Gastrocnemius medialis (tissue), 4 donors: ENCODE data around the gene TEK.

Experiments
- CTCF ChIP-seq, 5 experiments: fragments of 450-650 bp in 3 of 5; fragments of 200-600 bp in 2 of 5; sonication (generic) in 2 of 5; IDR thresholded peaks in 4 of 5; conservative IDR thresholded peaks in 1 of 5; 1 replicate in 4 of 5; 2 replicates in 1 of 5; pipeline ENCODE4 v1.5.1; 2016 to 2019; ENCODE audit warnings: antibody characterized with exemption in 5 of 5, mild to moderate bottlenecking in 3 of 5, moderate library complexity in 3 of 5
- POLR2A ChIP-seq, 2 donors: fragments of 450-650 bp; IDR thresholded peaks; one replicate each; pipeline ENCODE4 v1.6.1; 2017; ENCODE audit warnings: antibody characterized with exemption in 2 of 2, mild to moderate bottlenecking in 2 of 2, moderate library complexity in 2 of 2

GRCh38 chr9:27196383-27196782 is 87.4 kb downstream of the TEK start:
- no peak for TF ChIP-seq CTCF (IDR thresholded peaks at IDR 0.05 in 4 of 5, conservative IDR thresholded peaks at IDR 0.05 in 1 of 5)
- TF ChIP-seq POLR2A (IDR thresholded peaks at IDR 0.05), result no peak
